Superior temporal gyrus (tissue), 1 donor: ENCODE measurements around the gene GPR89B.
A peak's percentile ranks its signal among the peaks of the same experiment; 100 is the strongest.
"Not testable (repeated sequence)": the region's sequence is repeated elsewhere in the genome, so short reads cannot be mapped to it uniquely, and the experiment has no call there.

Source experiments
- DNase-seq: peaks from one replicate; pipeline ENCODE4 v3.0.0-alpha.2; 2016; ENCODE audit errors: extremely low spot score

GPR89B gene

GRCh38 chr1:148032690-148033089, 104.5 kb downstream of the GPR89B start:
- DNase-seq, result not testable (repeated sequence)

- DNase-seq, result not testable (repeated sequence)
These were observed 104.9 kb downstream of the GPR89B start for GRCh38 chr1:148033147-148033546.

GRCh38 chr1:148037850-148038461, 109.7 kb downstream of the GPR89B start:
- not testable (repeated sequence) for DNase-seq

GRCh38 chr1:148038462-148039333, 110.5 kb downstream of the GPR89B start:
- DNase-seq, result peak; percentile 78
